Lung (tissue), 12 donors: ENCODE data around the gene SLC23A2. TPM values are rescaled to one million over a fixed set of nuclear protein-coding genes. Genes with fewer than 3 reads are reported as not detected.
A peak's percentile ranks its signal among the peaks of the same experiment; 100 is the strongest.

Source experiments
- ATAC-seq: fragments of 200-7000 bp; cut with Tn5 transposase; one replicate; pipeline ENCODE4 v1.9.1; 2020; ENCODE audit warnings: moderate number of reproducible peaks; ENCODE audit not compliant: insufficient read depth, low FRiP score
- DNase-seq, 3 donors: peaks; one replicate each; pipeline ENCODE4 v3.0.0-alpha.2; 2013 to 2017
- H3K27ac ChIP-seq, 2 donors: one replicate each; pipeline ENCODE4 v1.5.1; 2013; ENCODE audit warnings: mild to moderate bottlenecking in 2 of 2, moderate library complexity in 2 of 2, control low read depth in 1 of 2, inconsistent platforms in 1 of 2, low read depth in 1 of 2, low read length in 1 of 2
- H3K27me3 ChIP-seq, 3 donors: one replicate each; pipeline ENCODE4 v1.5.1; 2013; ENCODE audit warnings: low read length in 2 of 3; ENCODE audit not compliant: control insufficient read depth in 3 of 3, insufficient read depth in 3 of 3
- H3K36me3 ChIP-seq, 4 donors: one replicate each; pipeline ENCODE4 v1.5.1; 2013; ENCODE audit warnings: low read length in 4 of 4, mild to moderate bottlenecking in 1 of 4, moderate library complexity in 1 of 4; ENCODE audit not compliant: control insufficient read depth in 4 of 4, insufficient read depth in 4 of 4
- H3K4me1 ChIP-seq, 5 donors: one replicate each; pipeline ENCODE4 v1.5.1; 2013; ENCODE audit warnings: low read length in 5 of 5, mild to moderate bottlenecking in 2 of 5, moderate library complexity in 1 of 5; ENCODE audit not compliant: control insufficient read depth in 5 of 5, insufficient read depth in 5 of 5
- H3K4me3 ChIP-seq: one replicate; pipeline ENCODE4 v1.5.1; 2013; ENCODE audit warnings: mild to moderate bottlenecking, control low read depth, moderate library complexity
- H3K9ac ChIP-seq, 2 donors: one replicate each; pipeline ENCODE4 v1.5.1; 2013; ENCODE audit warnings: low read length in 2 of 2, control low read depth in 1 of 2; ENCODE audit not compliant: insufficient read depth in 1 of 2
- H3K9me3 ChIP-seq, 4 donors: one replicate each; pipeline ENCODE4 v1.5.1; 2013; ENCODE audit warnings: low read length in 3 of 4, mild to moderate bottlenecking in 1 of 4, moderate library complexity in 1 of 4; ENCODE audit not compliant: control insufficient read depth in 4 of 4, insufficient read depth in 3 of 4
- CTCF ChIP-seq: IDR thresholded peaks from 2 replicates; pipeline ENCODE4 v1.5.1; 2012; ENCODE audit warnings: mild to moderate bottlenecking; ENCODE audit errors: control extremely low read depth, extremely low read depth
- WGBS, 2 donors: extraction: QIAGEN DNeasy Blood & Tissue Kit; methylation state at CpG; one replicate each; pipeline ENCODE4 v1.1.7; 2013; 5-methylcytosine and 5-hydroxymethylcytosine counted together
- polyA plus RNA-seq, 2 donors: library from polyadenylated mRNA; stranded (reverse); fragments of 200-250 nt; gene quantifications; one replicate each; pipeline ENCODE4 v1.2.1, GENCODE V29; 2013
- total RNA-seq, 2 donors: library from RNA; depleted of rRNA in 1 of 2; stranded (reverse); fragments of >200 nt in 1 of 2; gene quantifications; one replicate each; pipeline ENCODE4 v1.2.1, GENCODE V29; 2014 to 2021
- donor health status: control.
- donor health status: control.
- donor health status: Bipolar disorder and iron deficiency.
- donor health status: healthy.
- donor health status: DM: yes; HTN: yes; CAD: no.

The SLC23A2 gene
- total and polyA plus RNA-seq, 4 donors, result 6.0 to 23.5 (median 14.3) TPM

DNA sequence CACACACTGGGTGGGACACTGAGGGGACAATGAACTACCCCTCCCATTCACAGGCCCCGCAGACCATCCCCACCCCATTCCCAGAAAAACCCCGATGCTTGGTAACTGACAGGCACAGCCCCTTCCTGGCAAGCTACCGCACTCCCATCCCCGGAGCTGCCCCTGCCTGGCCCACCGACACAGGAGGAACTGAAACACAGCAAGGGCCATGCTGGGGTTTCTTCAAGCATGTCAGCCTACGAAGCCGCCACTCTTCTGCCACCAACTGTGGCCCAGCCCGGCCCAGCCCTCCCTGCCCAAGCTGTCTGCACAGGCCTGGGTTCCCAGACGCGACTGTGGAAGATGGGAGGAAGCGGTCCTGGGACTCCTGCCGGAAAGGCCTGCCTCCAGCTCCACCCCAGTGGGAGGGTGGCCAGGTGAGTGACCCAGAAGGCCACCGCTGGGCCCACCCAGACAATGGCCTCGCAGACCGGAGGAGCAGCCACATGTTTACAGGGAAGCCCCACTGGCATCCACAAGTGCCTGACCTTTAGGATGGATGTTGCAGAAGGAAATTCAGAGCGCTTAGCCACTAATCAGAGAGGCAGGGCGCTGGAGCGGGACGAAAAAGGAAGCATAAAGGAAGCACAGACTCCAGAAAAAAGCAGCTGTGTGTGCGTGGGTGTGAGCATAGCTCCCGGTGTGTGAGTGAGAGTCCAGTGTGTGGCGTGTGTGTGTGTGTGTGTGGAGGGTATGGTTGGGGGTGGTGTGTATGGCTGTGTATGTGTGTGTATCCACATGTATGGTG, 188.0 kb downstream of the SLC23A2 start:
- DNase-seq (no peak), ATAC-seq (peak; percentile 23)
- H3K9ac ChIP-seq, result no peak overlapping the region
- H3K9me3 ChIP-seq, result no peaks in the 10 kb centered on the region
- no peak for TF ChIP-seq CTCF
- peaks cover 0 to 49% (median 0%) of the 10 kb centered on the region in 5 donors for H3K4me1 ChIP-seq
- H3K36me3 ChIP-seq, result peaks cover 0 to 12% (median 0%) of the 10 kb centered on the region in 4 donors
- 35 to 45% methylated on average over 21 to 22 of the region's 22 CpGs for WGBS, 2 donors
- H3K4me3 ChIP-seq, result no peak overlapping the region
- no peaks in the 10 kb centered on the region for H3K27me3 ChIP-seq
- H3K27ac ChIP-seq, result peak overlapping the region; percentile 14 to 92

DNA sequence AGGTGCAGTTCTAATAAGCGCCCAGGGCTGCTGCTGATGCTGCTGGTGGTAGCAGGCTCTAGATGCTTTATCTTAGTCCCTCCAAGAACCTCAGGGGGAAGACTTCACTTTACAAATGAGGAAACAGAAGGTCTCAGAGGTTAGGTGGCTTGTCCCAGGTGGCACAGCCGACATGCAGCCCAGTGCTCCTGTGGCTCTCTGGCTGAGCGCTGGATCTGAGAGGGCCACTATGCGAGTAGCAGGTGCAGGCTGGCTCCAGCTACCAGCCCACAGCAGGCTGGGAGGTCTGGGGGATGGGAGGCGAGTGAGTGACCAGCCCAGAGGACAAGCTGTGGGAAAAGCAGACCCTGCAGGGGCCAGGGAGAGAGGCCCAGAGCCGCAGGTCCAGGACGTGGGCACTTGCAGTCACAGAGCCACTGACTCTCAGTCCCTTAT, 188.7 kb downstream of the SLC23A2 start:
- ATAC-seq (no peak), DNase-seq (no peak)
- no peaks in the 10 kb centered on the region for H3K27me3 ChIP-seq
- peaks cover 0 to 10% (median 0%) of the 10 kb centered on the region in 4 donors for H3K36me3 ChIP-seq
- no peak overlapping the region for H3K9ac ChIP-seq
- no peaks in the 10 kb centered on the region for H3K9me3 ChIP-seq
- no peak for TF ChIP-seq CTCF
- H3K27ac ChIP-seq, result peak overlapping the region in 1 of 2 donors; percentile 92
- no peak overlapping the region for H3K4me3 ChIP-seq
- peaks cover 0 to 49% (median 0%) of the 10 kb centered on the region in 5 donors for H3K4me1 ChIP-seq
- WGBS, 2 donors, result 62 to 66% methylated on average over 7 of the region's 7 CpGs

DNA sequence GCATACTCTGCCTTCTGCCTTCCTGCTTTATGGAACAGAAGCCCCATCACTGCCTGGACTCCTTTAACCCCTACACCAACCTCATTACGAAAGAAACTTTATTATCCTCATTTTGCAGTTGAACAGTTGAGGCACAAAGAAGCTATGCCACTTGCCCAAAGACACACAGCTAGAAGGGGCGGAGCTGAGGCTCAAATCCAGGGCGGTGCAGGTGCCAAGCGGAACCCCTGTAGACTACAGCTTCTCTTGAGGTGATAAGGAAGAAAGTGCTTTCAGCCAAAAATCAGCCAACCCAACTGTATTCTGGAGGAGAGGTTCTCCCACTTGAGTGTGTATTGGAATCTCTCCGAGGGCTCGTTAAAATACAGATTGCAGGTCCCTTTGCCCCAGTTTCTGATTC, 189.1 kb downstream of the SLC23A2 start:
- Histone ChIP-seq H3K27ac (peak overlapping the region in 1 of 2 donors; percentile 92), H3K36me3 (peaks cover 0 to 9% (median 0%) of the 10 kb centered on the region in 4 donors), H3K9me3 (no peaks in the 10 kb centered on the region), H3K4me1 (peaks cover 0 to 46% (median 0%) of the 10 kb centered on the region in 5 donors), H3K27me3 (no peaks in the 10 kb centered on the region), H3K4me3 (no peak overlapping the region), H3K9ac (no peak overlapping the region)
- ATAC-seq (no peak), DNase-seq (no peak)
- WGBS, 2 donors, result 38 to 56% methylated on average over 6 of the region's 6 CpGs
- no peak for TF ChIP-seq CTCF
